Upper lobe of left lung (tissue), 4 donors: ENCODE results near the gene PTPRN2.

ENCODE experiments used
- POLR2A ChIP-seq, 4 donors: fragments of 450-650 bp; IDR thresholded peaks; one replicate each; pipeline ENCODE4 v1.5.1; 2016 to 2017; ENCODE audit warnings: antibody characterized with exemption in 4 of 4, mild to moderate bottlenecking in 2 of 4
- TF ChIP-seq, protein P1 (sequence below), 6 experiments: fragments of 450-650 bp in 4 of 6; fragments of 200-600 bp in 2 of 6; sonication (generic) in 2 of 6; IDR thresholded peaks; one replicate each; pipeline ENCODE4 v1.5.1; 2016 to 2019; ENCODE audit warnings: antibody characterized with exemption in 6 of 6

DNA sequence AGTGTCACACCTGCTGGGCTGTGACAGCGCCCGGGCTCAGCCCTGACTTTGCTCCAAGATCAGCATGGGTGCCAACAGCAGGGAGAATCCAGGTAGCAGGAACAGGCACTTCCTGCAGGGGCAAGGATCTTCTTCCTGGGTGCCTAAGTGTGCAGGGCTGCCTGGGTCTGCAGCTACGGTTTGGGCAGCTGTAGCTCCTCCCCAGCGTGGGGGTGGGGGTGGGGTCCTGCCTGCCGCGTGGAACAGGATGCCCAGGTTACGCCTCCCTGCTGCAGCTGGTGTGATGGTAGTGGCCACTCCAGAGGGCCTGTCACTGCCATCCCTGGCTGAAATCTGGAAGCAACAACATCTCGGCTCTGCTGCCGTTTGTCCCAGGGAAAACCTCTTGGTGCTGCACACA is 981.5 kb downstream of the PTPRN2 start:
- TF ChIP-seq, protein P1, sequence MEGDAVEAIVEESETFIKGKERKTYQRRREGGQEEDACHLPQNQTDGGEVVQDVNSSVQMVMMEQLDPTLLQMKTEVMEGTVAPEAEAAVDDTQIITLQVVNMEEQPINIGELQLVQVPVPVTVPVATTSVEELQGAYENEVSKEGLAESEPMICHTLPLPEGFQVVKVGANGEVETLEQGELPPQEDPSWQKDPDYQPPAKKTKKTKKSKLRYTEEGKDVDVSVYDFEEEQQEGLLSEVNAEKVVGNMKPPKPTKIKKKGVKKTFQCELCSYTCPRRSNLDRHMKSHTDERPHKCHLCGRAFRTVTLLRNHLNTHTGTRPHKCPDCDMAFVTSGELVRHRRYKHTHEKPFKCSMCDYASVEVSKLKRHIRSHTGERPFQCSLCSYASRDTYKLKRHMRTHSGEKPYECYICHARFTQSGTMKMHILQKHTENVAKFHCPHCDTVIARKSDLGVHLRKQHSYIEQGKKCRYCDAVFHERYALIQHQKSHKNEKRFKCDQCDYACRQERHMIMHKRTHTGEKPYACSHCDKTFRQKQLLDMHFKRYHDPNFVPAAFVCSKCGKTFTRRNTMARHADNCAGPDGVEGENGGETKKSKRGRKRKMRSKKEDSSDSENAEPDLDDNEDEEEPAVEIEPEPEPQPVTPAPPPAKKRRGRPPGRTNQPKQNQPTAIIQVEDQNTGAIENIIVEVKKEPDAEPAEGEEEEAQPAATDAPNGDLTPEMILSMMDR (IDR thresholded peaks at IDR 0.05), result no peak
- no peak for TF ChIP-seq POLR2A (IDR thresholded peaks at IDR 0.05)
